GF-D8 (cell line): Measurements from ENCODE around the gene CTNNBIP1.
"Not testable (repeated sequence)": the region's sequence is repeated elsewhere in the genome, so short reads cannot be mapped to it uniquely, and the experiment has no call there.

Experiments
- DNase-seq: peaks from one replicate; lab custom pipeline; 2025; lab: John Stamatoyannopoulos, UW

The CTNNBIP1 gene, protein sequence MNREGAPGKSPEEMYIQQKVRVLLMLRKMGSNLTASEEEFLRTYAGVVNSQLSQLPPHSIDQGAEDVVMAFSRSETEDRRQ

DNA sequence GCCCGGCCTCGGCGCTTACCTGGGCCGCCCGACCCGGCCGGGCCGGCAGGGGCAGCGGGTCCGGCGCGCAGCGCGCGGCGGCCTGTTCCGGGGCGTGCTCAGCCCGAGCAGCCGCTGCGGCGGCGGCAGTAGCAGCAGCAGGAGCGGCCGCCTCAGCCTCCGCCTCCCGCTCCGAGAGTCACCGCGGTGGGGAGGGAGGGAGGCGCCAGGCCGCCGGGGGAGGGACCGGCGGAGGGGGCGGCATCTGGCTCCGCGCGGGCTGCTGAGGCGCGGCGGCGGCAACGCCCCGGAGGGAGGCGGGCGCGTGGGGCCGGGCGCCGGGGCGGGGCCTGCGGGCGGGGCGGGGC is at the start of gene CTNNBIP1:
Gene CTNNBIP1, minus strand, starts transcription at position 194 of the 347 bp plus-strand sequence. CDS start 38,205 bp downstream, outside the sequence.
- DNase-seq: no peak

DNA sequence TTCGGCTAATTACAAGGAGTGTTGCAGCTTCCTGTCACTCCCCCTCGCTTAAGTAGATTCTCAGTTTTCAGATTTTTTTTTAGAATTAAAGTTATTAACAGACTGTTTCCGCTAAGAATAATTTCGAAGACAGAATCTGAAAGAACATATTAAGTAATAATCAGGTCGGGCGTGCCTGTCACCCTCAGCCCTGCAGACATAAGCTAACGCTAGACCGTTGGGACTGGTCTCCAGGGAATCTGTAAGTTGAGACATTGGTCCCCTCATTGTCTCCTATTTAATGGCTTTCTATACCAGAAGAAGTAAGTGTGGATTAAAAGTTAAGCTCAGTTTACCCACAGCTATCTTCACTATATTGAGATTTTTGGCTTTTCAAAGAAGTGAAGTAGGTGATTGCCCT is 47.7 kb upstream of the CTNNBIP1 start:
- no peak for DNase-seq

DNA sequence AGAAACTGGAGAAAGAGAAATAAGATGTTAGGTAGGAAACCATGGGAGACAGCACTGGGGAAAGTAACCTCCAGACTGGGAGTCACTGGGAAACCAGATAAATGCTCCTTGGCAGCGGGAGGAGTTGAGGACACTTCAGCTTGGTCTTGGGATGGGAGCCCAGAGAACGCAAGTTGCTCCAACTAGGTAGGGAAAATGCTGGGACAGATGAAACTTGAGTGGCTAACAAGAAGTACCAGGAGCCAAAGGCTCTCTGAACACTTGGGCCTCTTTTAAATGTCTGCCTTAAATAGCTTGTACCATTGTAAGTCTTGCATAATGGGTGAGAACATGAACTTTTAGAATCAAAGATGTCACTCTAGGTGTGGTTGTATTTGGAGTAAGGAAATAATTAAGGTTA is 36.2 kb upstream of the CTNNBIP1 start:
- no peak for DNase-seq

DNA sequence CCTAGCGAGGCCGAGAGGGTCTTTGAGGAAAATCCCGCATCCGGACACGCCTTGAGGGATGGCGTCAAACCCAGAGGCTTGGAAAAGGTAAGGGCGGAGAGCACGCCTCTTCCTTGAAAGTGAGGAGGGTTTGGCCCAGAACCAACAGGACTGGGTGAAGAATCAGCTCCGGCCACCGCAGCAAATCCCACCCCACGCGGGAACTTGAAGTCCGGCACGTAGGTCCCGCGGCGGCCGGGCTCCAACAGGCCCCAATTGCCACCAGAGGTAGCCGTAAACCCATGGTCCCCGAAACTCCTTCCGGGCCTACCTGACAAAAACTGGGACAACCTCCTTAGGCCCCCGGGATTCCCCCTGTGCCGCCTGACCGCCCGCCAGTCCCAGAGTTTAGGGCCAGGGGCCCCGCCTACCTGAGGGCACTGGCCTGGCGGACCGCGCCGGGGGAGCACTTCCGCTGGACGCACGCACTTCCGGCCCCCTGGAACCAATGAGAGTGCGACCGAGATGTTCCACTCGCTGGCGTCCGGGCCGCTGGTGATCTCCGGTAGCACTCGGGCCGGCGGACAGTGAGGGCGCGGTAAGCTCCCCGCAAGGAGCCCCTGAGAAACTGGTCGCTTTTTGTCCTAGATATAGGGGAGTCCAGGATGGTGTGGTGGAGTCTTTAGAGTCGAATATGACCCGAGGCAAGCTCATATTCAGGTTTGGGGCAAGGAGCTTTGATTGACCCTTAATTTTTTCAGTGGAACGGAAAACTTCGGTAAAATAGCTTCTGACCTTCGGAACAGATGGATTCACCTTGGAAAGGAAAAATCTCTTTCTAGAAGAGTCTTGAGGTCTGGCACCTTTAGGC is 33.1 kb upstream of the CTNNBIP1 start, which contains the start of the genes LZIC and NMNAT1:
Gene LZIC, minus strand, starts transcription at position 453 of the 850 bp plus-strand sequence. CDS start 6,772 bp downstream, outside the sequence.
Gene NMNAT1, plus strand, starts transcription at position 537 of the 850 bp plus-strand sequence. CDS start 28,599 bp downstream, outside the sequence.
- peak; percentile 63 for DNase-seq

DNA sequence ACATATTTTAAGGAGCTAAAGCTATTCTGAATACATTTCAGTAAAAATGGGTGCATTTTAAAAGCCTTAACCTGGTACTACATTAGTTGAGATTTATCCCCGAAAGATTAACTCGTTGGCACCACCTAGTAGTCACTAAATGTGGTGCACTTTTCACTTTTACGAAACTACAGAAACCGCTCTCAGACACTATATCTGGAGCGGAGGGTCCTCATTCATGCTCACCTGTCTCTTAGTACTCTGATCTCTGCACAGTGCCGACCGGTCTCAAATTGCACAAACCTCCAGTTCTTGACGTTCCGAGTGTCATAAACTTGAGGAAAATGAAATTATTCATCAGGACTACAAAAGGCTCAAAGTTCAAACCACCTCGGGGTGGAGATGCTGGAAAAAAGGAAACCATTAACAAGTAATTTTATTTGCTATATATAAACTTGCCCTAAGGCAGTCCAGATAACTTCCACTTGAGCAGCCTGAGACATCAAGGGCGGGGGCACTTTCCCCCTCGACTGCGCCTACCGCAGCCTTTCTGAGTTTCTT is 32.4 kb upstream of the CTNNBIP1 start:
- DNase-seq: peak; percentile 46

DNA sequence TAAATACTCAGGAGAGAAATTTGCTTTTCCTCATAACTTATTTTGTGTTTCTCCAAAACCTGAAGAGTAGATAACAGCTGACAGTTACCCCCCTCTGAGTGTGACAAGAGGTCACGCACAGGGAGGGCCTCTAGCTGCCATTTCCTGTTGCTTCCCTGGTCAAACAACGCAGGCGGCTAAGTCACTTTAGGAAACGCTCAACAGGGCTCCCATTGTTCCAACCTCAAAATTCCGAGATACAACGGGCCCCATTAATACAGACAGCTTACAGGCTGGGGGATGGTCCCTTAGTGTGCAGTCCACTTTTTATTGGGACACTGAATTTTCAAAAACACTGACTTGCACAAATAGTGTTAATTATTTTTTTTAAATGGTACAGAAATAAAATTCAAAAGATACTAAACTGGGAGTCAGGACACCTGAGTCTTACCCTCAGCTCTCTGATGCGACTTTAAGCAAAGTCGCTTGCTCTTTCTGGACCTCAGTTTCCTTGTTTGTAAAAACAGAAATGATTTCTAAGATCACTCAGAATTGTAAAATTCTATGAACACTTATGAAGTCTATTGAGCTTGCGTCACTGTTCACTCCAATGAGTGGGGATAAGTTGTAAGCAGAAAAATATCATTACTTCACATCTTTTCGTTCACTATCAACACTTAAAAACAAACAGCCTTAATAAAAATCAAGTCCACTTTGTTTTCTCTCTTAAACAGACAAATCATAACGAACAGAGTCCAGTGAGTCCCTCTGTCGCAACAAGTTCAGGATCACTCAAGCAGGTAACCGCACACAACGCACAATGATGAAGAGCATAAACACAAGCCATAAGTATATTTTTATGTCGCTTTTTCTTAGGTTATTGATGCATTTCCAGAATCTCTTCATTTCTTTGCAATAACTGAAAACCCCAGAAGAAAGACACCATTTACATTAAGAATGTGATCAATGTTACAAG is 19.6 kb upstream of the CTNNBIP1 start:
- no peak for DNase-seq

DNA sequence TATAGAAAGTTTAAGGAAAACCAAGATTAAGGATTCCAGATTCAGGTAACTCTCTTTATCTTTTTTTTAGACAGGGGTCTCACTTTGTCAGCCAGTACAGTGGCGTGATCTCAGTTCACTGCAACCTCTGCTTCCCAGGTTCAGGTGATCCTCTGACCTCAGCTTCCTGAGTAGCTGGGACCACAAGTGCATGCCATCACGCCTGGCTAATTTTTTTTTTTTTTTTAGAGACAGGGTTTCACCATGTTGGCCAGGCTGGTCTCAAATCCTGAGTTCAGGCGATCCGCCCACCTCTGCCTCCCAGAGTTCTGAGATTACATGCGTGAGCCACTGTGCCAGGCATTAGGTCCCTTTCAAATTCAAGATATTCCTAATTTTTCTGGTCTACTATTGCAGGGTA is 17.2 kb upstream of the CTNNBIP1 start:
- DNase-seq: no peak

DNA sequence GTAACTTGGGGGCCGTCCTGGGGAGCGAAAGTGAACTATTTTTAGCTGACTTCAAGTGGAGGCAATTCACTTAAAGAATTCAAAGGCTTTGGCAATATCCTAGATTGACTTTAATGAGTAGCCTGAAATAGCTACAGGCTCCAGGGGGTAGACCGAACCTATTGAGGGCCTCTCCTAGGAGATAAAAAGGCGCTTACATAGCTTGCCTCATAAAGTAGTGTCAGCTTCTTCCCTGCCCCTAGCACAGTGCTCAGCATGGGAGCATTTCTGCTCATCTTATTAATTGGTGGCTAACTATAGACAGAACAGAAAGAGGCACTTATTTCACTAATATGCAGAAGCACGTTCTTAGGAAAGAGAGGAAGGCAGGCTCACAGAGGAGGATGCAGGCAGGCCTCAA is 12.3 kb upstream of the CTNNBIP1 start:
- no peak for DNase-seq

DNA sequence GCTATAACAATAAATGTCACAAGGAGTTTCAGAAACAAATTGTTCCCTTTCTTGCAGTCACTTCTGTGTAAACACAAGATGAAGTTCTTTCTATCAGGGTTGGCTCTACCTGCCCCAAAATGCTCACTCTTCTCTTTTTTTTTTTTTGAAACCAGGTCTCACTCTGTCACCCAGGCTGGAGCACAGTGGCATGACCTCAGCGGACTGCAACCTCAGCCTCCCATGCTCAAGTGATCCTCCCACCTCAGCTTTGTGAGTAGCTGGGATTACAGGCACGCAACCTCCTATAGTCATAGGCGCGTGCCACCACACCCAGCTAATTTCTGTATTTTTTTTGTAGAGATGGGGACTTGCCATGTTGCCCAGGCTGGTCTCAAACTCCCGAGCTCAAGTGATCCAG is 10.5 kb upstream of the CTNNBIP1 start:
- DNase-seq: no peak

DNA sequence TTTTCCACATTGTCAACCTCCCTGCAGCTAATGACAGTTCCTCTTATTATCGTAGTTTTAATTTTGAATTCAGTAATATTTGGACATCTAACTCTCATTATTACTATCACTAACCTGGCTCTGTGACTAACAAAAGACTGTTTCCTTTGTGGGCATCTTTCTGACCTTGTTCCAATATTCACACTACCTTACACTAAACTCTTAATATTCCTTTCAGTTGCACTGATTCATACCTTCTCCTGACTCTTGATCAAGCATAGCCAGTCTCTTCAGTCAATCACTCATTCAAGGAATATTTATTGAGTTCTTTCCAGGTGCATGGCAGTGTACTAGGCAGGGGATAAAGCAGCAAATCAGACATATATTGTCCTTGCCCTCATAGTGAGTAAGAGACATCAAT is 7.8 kb upstream of the CTNNBIP1 start:
- no peak for DNase-seq

DNA sequence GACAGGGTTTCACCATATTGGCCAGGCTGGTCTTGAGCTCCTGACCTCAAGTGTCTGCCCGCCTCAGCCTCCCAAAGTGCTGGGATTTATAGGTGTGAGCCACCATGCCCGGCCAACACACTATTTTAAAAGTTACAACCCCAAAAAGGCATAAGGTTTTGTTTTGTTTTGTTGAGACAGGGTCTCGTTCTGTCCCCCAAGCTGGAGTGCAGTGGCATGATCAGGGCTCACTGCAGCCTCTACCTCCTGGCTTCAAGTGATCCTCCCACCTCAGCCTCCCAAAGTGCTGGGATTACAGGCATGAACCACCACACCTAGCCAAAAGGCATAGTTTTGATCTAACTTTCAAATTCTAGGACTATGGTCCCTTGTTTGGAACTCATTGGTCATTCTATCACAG is 7.4 kb upstream of the CTNNBIP1 start:
- DNase-seq: not testable (repeated sequence)

DNA sequence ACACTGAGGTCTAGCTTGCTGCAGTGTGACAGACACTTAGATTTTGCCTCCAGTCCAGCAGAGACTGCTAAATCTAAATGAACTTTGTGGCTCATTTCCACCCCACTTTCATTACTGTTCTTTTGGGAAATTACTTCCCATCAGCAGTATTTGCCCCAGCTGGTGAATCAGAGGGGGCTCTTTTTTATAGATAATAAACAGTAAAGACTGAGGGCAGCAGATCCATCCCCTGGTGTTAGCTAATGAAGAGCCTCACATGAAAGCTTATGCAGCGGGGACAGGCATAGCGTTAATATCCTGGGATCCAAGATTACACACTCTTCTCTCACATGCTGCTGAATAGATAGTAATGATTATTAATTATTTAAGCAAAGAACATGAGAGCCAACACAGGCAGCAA is 6.4 kb upstream of the CTNNBIP1 start:
- DNase-seq: no peak

DNA sequence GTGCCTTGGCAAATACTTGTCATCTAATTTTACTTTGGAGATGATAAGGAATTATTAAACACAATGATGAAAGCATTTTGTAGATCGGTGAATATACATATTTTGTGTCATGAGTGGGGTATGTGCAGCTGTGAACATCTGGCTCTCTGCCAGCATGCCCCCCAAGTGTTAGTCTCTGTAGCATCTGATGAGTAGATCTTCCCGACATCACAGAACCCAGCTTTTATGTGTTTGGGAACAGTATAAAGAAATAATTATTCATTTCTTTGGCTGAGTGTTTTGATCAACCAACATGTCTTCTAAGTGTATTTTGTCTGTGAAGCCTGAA is 4.5 kb upstream of the CTNNBIP1 start:
- DNase-seq: no peak

DNA sequence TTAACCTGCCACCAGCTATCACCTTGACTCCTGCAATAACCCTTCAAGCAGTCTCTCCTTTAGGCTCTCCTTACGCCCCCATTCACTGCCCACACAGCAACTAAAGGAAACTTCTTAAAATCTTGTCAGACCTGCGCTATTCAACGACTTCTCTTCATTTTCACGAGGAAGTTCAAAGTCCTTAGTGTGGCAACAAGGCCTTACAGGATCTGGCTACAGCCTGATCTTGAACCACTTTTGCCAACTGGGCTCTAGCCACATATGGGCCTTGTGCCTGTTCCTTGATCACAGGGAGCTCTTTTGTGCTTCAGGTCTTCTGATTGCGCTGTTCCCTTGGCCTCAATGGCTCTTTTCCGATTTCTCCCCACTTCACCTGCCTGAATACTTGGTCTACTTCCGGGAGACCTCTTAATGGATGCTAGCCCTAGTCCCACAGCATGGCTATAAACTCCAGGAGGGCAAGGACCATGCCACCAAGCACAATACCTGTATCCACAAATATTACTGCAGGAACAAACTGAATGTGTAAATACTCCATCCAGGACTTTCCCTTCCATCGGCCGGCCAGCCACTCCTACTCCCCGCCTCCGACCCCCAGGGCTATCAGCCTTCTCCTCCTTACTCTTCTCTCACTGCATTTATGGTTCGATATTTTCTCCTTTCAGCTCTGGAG is 2.3 kb upstream of the CTNNBIP1 start:
- DNase-seq: no peak

DNA sequence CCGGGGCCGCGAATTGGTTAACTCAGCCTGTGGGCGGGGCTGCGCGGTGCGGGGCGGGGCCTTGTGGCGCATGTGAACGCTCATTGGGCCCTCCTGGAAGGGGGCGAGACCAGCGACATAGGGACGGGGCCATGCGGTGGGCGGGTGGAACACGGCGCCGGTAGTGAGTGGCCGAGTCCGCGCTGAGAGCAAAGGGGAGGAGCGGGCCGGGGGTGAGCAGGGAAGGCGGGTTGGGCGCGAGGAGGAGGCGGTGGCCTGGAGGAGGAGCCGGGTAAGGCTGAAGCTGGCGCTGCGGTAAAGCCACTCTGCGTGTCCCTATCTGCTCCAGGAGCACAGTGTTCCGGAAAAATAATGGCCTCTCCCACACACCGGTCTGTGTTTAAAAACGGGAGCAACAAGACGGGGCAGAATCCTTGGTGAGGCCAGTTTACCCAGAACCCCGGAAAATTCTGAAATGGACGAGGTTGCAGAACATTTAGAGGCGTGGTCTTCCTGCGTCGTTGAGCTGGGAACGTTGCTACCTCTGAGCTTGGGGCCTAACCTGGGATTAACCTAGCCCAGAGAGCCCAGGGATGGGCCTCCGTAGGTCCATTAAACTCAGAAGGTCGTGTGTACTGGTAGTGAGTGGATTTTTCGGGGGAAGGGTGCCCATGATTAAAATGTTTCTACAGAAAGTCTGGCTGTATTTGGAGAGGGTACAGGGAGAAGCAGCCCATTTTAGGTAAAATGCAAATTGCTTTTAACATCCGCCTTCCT is 532 bp upstream of the CTNNBIP1 start:
- peak; percentile 96 for DNase-seq

DNA sequence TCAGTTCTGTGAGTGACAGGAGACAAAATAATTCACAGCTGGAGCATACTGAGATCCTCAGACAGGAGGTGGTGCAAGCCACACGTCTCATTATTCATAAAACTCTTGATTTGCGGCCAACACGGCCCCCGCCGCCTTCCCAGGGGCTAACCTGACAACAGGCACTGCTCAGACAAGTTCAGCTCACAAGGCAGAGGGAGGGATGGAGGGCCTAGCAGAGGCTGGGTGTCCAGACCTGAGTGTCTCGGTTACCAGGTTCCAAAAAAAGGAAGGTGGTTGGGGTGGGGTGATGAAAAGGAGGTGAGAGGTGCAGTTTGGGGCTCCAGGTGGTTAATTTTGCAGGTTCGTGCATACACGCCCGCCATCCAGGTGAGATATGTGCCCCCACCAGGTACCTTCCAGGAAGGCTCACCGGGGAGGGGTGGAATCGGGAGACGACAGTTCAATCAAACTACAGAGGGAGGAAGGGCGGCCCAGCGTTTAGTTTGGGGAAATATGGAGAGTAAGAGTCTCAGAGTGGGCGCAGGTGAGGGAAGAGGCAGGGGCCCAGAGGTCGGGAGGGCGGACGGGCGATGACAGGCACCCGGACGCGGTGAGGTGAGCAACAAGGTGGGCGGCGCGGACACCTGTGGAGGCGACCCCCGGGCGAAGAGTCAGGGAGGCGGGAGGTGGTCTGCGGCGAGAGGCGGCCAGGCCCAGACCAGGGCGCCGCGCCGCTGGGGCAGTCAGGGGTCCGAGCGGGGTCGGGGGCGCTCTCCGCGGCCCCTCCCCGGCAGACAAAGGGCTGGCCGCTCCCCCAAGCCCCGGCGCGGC is 629 bp downstream of the CTNNBIP1 start:
- DNase-seq: no peak

DNA sequence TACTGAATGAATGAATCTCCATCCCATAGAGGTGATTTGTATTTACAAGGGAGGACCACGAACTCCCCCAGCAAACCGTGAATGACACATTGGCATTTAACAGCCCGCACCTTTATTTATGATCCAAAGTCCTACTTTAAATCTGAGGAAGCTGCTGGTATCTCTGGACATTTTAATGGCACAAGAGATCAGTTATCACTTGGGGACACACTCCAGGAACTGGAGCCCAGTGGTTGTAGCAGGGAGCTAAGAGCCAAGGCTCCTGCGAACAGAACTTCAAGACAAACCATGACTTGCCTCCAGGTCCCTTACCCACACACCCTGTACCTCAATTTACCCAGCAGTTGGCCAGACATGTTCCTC is 1.2 kb downstream of the CTNNBIP1 start:
- DNase-seq: no peak

DNA sequence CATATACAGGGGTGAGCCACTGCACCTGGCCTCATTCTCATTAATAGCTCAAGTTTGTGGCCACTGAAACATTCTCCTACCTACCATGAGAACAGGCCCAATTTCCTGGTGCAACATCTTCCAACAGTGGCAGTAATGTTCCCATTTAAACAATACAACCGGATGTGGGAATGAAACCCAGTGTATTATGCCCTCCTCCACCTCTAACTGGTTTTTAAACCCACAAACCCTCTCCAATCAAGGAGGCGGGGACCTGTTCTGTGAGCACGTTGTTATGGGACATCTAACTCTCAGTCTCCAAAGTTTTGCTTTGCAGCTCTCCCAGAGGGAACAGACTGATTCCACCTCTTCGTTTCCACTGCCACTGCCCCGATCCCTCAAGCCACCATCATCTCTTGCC is 2.6 kb downstream of the CTNNBIP1 start:
- DNase-seq: no peak

DNA sequence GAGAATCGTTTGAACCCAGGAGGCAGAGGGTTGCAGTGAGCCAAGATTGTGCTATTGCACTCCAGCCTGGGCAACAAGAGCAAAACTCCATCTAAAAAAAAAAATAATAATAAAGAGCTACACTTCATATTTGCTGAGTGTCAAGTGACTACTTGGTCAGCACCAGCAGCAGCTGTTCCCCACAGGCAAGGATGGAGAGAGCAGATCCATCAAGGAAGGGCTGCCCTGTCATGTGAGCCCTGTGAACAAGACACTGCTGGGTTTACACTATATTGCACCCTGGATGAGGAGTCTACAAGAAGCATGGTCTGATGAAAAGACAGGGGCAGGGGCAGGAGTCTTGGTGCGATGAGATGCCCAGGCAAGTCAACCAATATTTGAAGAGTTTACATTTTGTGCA is 3.6 kb downstream of the CTNNBIP1 start:
- no peak for DNase-seq

DNA sequence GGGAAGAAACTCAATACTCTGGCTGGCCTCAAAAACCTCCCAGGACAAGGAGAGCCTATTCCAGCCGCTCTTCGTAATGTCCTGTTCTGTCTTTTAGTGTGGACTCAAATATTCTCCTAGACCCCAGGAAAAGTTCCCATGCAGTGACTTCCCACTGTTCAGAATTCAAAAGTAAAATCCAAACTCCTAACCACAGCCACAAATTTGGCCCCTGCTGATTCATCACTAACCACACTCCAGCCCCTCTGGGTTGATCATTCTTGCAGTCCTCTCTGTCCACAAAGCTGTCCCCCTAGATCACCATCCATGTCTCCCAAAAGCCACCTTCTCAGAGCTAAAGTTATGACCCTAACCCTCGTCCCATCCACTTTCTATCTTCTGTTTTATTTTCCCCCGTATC is 5.1 kb downstream of the CTNNBIP1 start:
- no peak for DNase-seq
